HCT116 (cell line): ENCODE data around the gene FEM1B. TPM values are rescaled to one million over a fixed set of nuclear protein-coding genes. Genes with fewer than 3 reads are reported as not detected.

Source experiments
- ATAC-seq: fragments of 200-7000 bp; cut with Tn5 transposase; 2 replicates; pipeline ENCODE4 v1.9.1; 2020; ENCODE audit warnings: mild to moderate bottlenecking, moderate library complexity
- BruUV-seq: library from RNA; stranded (reverse); fragments of 400-500 nt; replicated peaks from 2 replicates; lab custom pipeline; 2021; lab: Mats Ljungman, UMichigan
- CTCF ChIA-PET: fragments of 300-600 bp; sonication (Branson Sonifier 250); formaldehyde crosslinking; loops from one replicate; lab custom pipeline; 2021; ENCODE audit warnings: antibody characterized with exemption; lab: Charles Lee
- POLR2A ChIA-PET: fragments of 300-600, 350-600 bp; sonication (Branson Sonifier 250); formaldehyde crosslinking; loops from one replicate; lab custom pipeline; 2021; ENCODE audit warnings: antibody characterized with exemption; lab: Charles Lee
- RAD21 ChIA-PET, 2 experiments: fragments of 300-600 bp; sonication (Branson Sonifier 250); formaldehyde crosslinking; loops; one replicate each; lab custom pipeline; 2023; ENCODE audit warnings: low total read pairs in 2 of 2; ENCODE audit not compliant: uncharacterized antibody in 2 of 2, unreplicated experiment in 2 of 2, low non-redundant PET in 1 of 2; lab: Charles Lee
- DNase-seq: peaks from one replicate; pipeline ENCODE4 v3.0.0-alpha.2; 2010; ENCODE audit warnings: low read depth, low spot score
- H2AFZ ChIP-seq: fragments of 200-600 bp; shearing (Covaris generic), sonication (generic); 2 replicates; pipeline ENCODE4 v1.6.1; 2017; ENCODE audit warnings: low read depth, mixed run types, mixed read lengths, antibody characterized with exemption, low read length; ENCODE audit not compliant: poor library complexity, severe bottlenecking
- H3K27ac ChIP-seq: 2 replicates; pipeline ENCODE4 v1.5.1; 2012; ENCODE audit warnings: low read depth, low read length
- H3K27me3 ChIP-seq: fragments of 200-600 bp; sonication (generic); 2 replicates; pipeline ENCODE4 v1.6.1; 2016; ENCODE audit warnings: mixed run types, low read length, mixed read lengths; ENCODE audit not compliant: insufficient read depth
- H3K36me3 ChIP-seq, 2 experiments: fragments of 200-500 bp in 1 of 2; fragments of 200-600 bp in 1 of 2; sonication (Bioruptor generic) in 1 of 2; sonication (generic) in 1 of 2; 2 replicates each; pipeline versions ENCODE4 v1.5.1 to v1.6.1; 2014 to 2016; ENCODE audit warnings: low read length in 2 of 2, inconsistent platforms in 1 of 2, mixed read lengths in 1 of 2, mixed run types in 1 of 2; ENCODE audit not compliant: insufficient read depth in 2 of 2, control insufficient read depth in 1 of 2
- H3K4me1 ChIP-seq, 2 experiments: fragments of 200-600 bp in 1 of 2; sonication (generic) in 1 of 2; 2 replicates each; pipeline versions ENCODE4 v1.5.1 to v1.6.1; 2012 to 2017; ENCODE audit warnings: low read length in 2 of 2, inconsistent platforms in 1 of 2, mild to moderate bottlenecking in 1 of 2, mixed read lengths in 1 of 2, mixed run types in 1 of 2, moderate library complexity in 1 of 2; ENCODE audit not compliant: insufficient read depth in 2 of 2, control insufficient read depth in 1 of 2
- H3K4me2 ChIP-seq: fragments of 200-600 bp; sonication (generic); 2 replicates; pipeline ENCODE4 v1.6.1; 2017; ENCODE audit warnings: mixed run types, low read length, mixed read lengths
- H3K4me3 ChIP-seq, 2 experiments: fragments of 200-600 bp in 1 of 2; sonication (generic) in 1 of 2; replicated peaks in 1 of 2; 2 replicates each; pipeline ENCODE4 v1.5.1; 2011 to 2016; ENCODE audit warnings: low read length in 2 of 2, control low read depth in 1 of 2, low read depth in 1 of 2, mild to moderate bottlenecking in 1 of 2, mixed read lengths in 1 of 2, mixed run types in 1 of 2
- H3K79me2 ChIP-seq: fragments of 200-600 bp; sonication (generic); 2 replicates; pipeline ENCODE4 v1.6.1; 2017; ENCODE audit warnings: mild to moderate bottlenecking, mixed run types, low read length, moderate library complexity, mixed read lengths; ENCODE audit not compliant: insufficient read depth
- H3K9ac ChIP-seq: fragments of 200-600 bp; sonication (generic); 2 replicates; pipeline ENCODE4 v1.6.1; 2016; ENCODE audit warnings: low read length, mixed read lengths
- H3K9me2 ChIP-seq: fragments of 200-600 bp; sonication (generic), shearing (Covaris generic); 2 replicates; pipeline ENCODE4 v1.6.1; 2017; ENCODE audit warnings: mixed run types, mild to moderate bottlenecking, moderate library complexity; ENCODE audit not compliant: insufficient read depth
- H3K9me3 ChIP-seq, 2 experiments: fragments of 200-500 bp in 1 of 2; fragments of 200-600 bp in 1 of 2; sonication (Bioruptor generic) in 1 of 2; sonication (generic) in 1 of 2; 2 replicates each; pipeline ENCODE4 v1.6.1; 2014 to 2017; ENCODE audit warnings: low read length in 2 of 2, mixed read lengths in 2 of 2, inconsistent platforms in 1 of 2, low read depth in 1 of 2, mild to moderate bottlenecking in 1 of 2, mixed run types in 1 of 2, moderate library complexity in 1 of 2; ENCODE audit not compliant: control insufficient read depth in 1 of 2, insufficient read depth in 1 of 2
- H4K20me1 ChIP-seq: fragments of 200-600 bp; sonication (generic), shearing (Covaris generic); 2 replicates; pipeline ENCODE4 v1.6.1; 2017; ENCODE audit warnings: mixed run types, mild to moderate bottlenecking, moderate library complexity; ENCODE audit not compliant: insufficient read depth
- CBX3 ChIP-seq: IDR thresholded peaks from 2 replicates; pipeline ENCODE4 v1.6.1; 2012; ENCODE audit warnings: low read depth
- CEBPB ChIP-seq: IDR thresholded peaks from 2 replicates; pipeline ENCODE4 v1.6.1; 2012; ENCODE audit warnings: low read depth
- EGR1 ChIP-seq: IDR thresholded peaks from 2 replicates; pipeline ENCODE4 v1.6.1; 2012; ENCODE audit warnings: low read depth
- ELF1 ChIP-seq: IDR thresholded peaks from 2 replicates; pipeline ENCODE4 v1.6.1; 2012; ENCODE audit warnings: low read depth, borderline replicate concordance
- EZH2 ChIP-seq: fragments of 200-600 bp; sonication (generic); IDR thresholded peaks from 2 replicates; pipeline ENCODE4 v1.6.1; 2017; ENCODE audit warnings: antibody characterized with exemption, mixed run types
- EZH2phosphoT487 ChIP-seq: fragments of 200-600 bp; IDR thresholded peaks from 2 replicates; pipeline ENCODE4 v1.6.1; 2018; ENCODE audit warnings: antibody characterized with exemption, borderline replicate concordance
- FOSL1 ChIP-seq: IDR thresholded peaks from 2 replicates; pipeline ENCODE4 v1.6.1; 2012; ENCODE audit warnings: low read depth
- JUND ChIP-seq: IDR thresholded peaks from 2 replicates; pipeline ENCODE4 v1.6.1; 2012
- MAX ChIP-seq: IDR thresholded peaks from 2 replicates; pipeline ENCODE4 v1.6.1; 2012
- POLR2A ChIP-seq: IDR thresholded peaks from 2 replicates; pipeline ENCODE4 v1.7.0; 2011; ENCODE audit warnings: borderline replicate concordance; ENCODE audit not compliant: insufficient read depth, insufficient read length; ENCODE audit errors: extremely low read depth
- POLR2AphosphoS5 ChIP-seq: IDR thresholded peaks from 2 replicates; pipeline ENCODE4 v1.6.1; 2011; ENCODE audit warnings: mild to moderate bottlenecking, low read depth, low read length, moderate library complexity
- RAD21 ChIP-seq: IDR thresholded peaks from 2 replicates; pipeline ENCODE4 v1.6.1; 2012; ENCODE audit warnings: low read depth, mild to moderate bottlenecking
- SIN3A ChIP-seq: IDR thresholded peaks from 2 replicates; pipeline ENCODE4 v1.6.1; 2012; ENCODE audit warnings: low read depth
- SP1 ChIP-seq: IDR thresholded peaks from 2 replicates; pipeline ENCODE4 v1.6.1; 2012; ENCODE audit warnings: low read depth
- SRF ChIP-seq: IDR thresholded peaks from 2 replicates; pipeline ENCODE4 v1.6.1; 2012; ENCODE audit warnings: low read depth
- TCF7L2 ChIP-seq: IDR thresholded peaks from 2 replicates; pipeline ENCODE4 v1.7.0; 2011; ENCODE audit warnings: borderline replicate concordance, inconsistent platforms; ENCODE audit not compliant: insufficient read depth, insufficient read length; ENCODE audit errors: extremely low read depth
- ZBTB33 ChIP-seq: IDR thresholded peaks from 2 replicates; pipeline ENCODE4 v1.6.1; 2011; ENCODE audit warnings: mild to moderate bottlenecking, low read length, moderate library complexity; ENCODE audit not compliant: insufficient replicate concordance; ENCODE audit errors: extremely low read depth
- ZFX ChIP-seq: fragments of 450-650 bp; IDR thresholded peaks from 2 replicates; pipeline ENCODE4 v1.6.1; 2017
- ZNF274 ChIP-seq: fragments of 200-500 bp; sonication (Bioruptor generic); IDR thresholded peaks from 2 replicates; pipeline ENCODE4 v1.6.1; 2014; ENCODE audit warnings: mild to moderate bottlenecking, low read depth, low read length, inconsistent platforms
- intact Hi-C: fragments of 100-400 bp; cut with micrococcal nuclease; formaldehyde crosslinking; loops from 2 replicates; pipeline ENCODE4 v1.10.0; 2022
- total RNA-seq: library from RNA; stranded (reverse); gene quantifications from one replicate; pipeline ENCODE4 v1.2.1, GENCODE V29; 2021; ENCODE audit not compliant: unreplicated experiment

The FEM1B gene
- total RNA-seq, 1 experiment from 2014 or later = 39.7 TPM

- no peak overlapping the region for H3K27ac ChIP-seq
- H3K36me3 ChIP-seq = no peaks in the 10 kb centered on the region
- no peaks in the 10 kb centered on the region for H3K9me2 ChIP-seq
- POLR2A ChIA-PET = no interaction called here
- peaks cover 0 to 8% of the 10 kb centered on the region in 2 experiments; a peak in 2 of 4 replicates for H3K4me1 ChIP-seq
- ATAC-seq (peak; percentile 50; the same call in 1 of the 2 replicates), DNase-seq (no peak)
- H3K4me3 ChIP-seq = no peak overlapping the region
- H3K9me3 ChIP-seq = no peaks in the 10 kb centered on the region
- H2AFZ ChIP-seq = no peak overlapping the region
- RAD21 ChIA-PET = no interaction called here
- CTCF ChIA-PET = interaction anchor here (1.3 kb wide), 1 partner anchor 28 kb away, joined by 3 read pairs; no protein-coding TSS in a partner anchor
- H3K9ac ChIP-seq = no peak overlapping the region
- no peaks in the 10 kb centered on the region for H3K79me2 ChIP-seq
- TF ChIP-seq ZBTB33 = no peak
- TF ChIP-seq SP1 = no peak
- TF ChIP-seq SIN3A = no peak
- TF ChIP-seq POLR2A = no peak
- TF ChIP-seq EGR1 = no peak
- intact Hi-C loops = no loop called here
- no TSS peak for BruUV-seq
- no peaks in the 10 kb centered on the region; the same call in 1 of the 2 replicates for H3K27me3 ChIP-seq
- H4K20me1 ChIP-seq = no peaks in the 10 kb centered on the region
- no peak overlapping the region for H3K4me2 ChIP-seq
These were observed 57.1 kb downstream of the FEM1B start for GRCh38 chr15:68334661-68335124.

GRCh38 chr15:68335251-68335650 is 57.7 kb downstream of the FEM1B start:
- no peak for ATAC-seq
- Histone ChIP-seq H3K79me2 (no peaks in the 10 kb centered on the region), H2AFZ (no peak overlapping the region), H3K9me2 (no peaks in the 10 kb centered on the region), H3K27me3 (no peaks in the 10 kb centered on the region), H3K9me3 (no peaks in the 10 kb centered on the region), H3K36me3 (no peaks in the 10 kb centered on the region), H3K9ac (no peak overlapping the region), H3K4me1 (peaks cover 0 to 8% of the 10 kb centered on the region in 2 experiments; a peak in 2 of 4 replicates), H3K4me2 (no peak overlapping the region), H3K27ac (no peak overlapping the region), H4K20me1 (no peaks in the 10 kb centered on the region), H3K4me3 (no peak overlapping the region)
- no peak for DNase-seq
- CTCF ChIA-PET = no interaction called here
- BruUV-seq = no TSS peak
- POLR2A ChIA-PET = no interaction called here
- intact Hi-C loops = no loop called here
- RAD21 ChIA-PET = no interaction called here
- no peak for TF ChIP-seq SIN3A
- no peak for TF ChIP-seq SP1
- TF ChIP-seq TCF7L2 = no peak
- TF ChIP-seq EZH2phosphoT487 = no peak
- TF ChIP-seq CBX3 = no peak
- TF ChIP-seq SRF = no peak
- TF ChIP-seq ZFX = no peak
- TF ChIP-seq JUND = no peak
- no peak for TF ChIP-seq ELF1
- no peak for TF ChIP-seq ZNF274
- TF ChIP-seq RAD21 = no peak
- no peak for TF ChIP-seq CEBPB
- no peak for TF ChIP-seq MAX
- no peak for TF ChIP-seq EZH2
- TF ChIP-seq POLR2AphosphoS5 = no peak
- TF ChIP-seq FOSL1 = no peak
